ENCODE measurements around the gene TMEM200A.

TMEM200A gene

GRCh38 chr6:130482645-130483390, 117.0 kb downstream of the TMEM200A start:
- in situ Hi-C loops (cut with MboI; ENCODE audit: low sequenced_read_pairs): no loop called here

GRCh38 chr6:130485870-130486269, 120.1 kb downstream of the TMEM200A start:
- in situ Hi-C loops (cut with MboI; ENCODE audit: low sequenced_read_pairs): no loop called here

DNA sequence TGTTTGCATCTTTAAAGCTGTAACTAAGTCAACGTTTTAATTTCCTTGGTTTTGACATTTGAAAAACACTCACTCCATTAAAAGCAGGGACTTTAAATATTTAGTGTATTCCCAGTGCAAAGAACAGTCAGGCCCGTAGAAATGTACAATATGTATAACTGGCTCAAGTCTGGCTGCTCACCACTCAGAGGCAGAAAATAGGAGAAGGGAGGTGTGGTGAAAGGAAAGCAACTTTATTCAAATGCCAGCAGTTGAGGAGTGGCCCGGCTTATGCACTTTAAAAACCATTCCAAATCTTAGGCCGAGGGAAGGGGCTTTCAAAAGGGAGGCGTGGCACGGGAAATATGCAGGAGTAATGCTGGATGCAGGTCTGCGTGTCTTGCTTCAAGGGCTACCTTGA, 120.6 kb downstream of the TMEM200A start:
- in situ Hi-C loops (cut with MboI; ENCODE audit: low sequenced_read_pairs): no loop called here

DNA sequence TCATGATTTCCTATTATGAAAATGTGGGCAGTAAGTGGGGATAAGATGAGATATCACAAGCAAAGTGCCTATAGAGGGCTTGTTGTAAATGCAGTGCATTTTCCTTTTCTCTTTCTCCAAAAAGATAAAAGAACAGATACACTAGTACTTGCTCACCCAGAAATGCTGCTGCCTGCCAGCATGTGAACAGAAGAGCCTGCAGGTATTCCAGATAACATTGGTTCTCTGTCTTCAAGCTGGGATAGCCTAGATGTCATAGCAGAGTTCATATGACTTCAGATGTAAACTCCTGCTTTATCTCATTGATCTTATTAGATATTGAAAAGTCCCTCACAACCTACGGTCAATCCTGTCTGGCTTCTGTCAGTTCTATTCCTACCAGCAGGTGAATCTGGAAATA, 123.7 kb downstream of the TMEM200A start:
- in situ Hi-C loops (cut with MboI; ENCODE audit: low sequenced_read_pairs): no loop called here

All from HL-60/S4 treated with retinoic acid at 250 ng/mL for 4 days and 3 days (cell line).